Measurements from ENCODE around the gene SLITRK1.

SLITRK1 gene

DNA sequence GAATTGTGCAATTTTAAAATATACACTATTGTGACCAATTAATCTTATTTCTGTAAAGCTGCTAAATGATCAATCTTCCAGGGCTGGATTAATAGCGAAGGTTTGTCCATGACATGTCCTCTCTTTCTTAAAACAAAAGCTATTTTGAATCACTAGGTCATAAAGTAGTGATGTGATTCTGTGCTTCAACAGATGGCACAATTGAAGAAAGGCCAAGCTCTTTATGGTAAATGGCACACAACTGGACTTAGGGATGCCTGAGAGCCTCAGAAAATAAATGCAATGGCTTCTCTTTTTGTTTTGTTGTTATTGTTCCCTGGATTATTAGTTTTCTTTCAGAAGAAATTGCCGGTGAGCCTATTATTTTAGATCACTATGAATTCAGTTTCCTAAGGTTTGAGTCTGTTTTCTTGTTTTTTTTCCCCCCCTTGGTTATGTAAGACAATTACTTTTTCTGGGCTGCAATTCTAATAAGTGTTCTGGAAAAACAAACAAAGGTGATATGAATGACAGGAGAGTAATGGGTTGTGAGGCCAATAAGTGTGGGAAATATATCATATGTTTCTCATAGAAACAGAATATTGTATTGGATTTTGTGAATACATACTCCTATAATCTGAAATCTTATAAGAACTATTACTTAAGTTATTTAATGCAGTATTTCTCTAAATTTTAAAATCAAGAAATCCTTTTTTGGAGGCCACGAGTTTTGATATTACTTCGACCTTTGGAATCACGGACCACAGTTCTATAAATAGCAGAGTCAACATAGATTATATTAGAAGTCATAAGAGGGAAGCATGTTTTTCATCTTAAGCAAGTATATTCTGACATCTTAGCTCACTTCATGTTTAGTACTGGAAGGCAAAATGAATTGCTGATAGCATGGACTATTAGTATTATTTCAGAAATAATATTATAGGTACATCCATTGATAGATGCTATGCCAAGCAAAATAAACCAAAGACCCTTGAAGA, 16.8 kb downstream of the SLITRK1 start:
- DNase-seq, result no peak

DNA sequence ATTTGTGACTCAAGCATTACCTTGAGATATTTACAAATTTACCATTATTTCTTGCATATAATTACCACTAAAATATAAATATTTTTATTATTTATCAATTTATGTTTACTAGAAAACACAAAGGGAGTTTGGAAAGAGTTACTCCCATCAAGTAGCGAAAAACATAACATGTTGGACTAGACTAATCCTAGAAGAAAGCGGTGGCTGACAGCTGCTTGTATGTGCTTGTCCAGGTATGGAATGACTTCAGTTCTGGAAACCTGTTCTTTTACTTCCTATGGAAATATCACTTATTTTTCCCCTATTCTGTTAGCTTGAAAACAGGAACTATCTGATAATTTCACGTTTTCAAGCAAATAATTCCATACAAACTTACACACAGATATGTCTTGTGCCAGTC, 28.5 kb downstream of the SLITRK1 start:
- DNase-seq, result no peak

DNA sequence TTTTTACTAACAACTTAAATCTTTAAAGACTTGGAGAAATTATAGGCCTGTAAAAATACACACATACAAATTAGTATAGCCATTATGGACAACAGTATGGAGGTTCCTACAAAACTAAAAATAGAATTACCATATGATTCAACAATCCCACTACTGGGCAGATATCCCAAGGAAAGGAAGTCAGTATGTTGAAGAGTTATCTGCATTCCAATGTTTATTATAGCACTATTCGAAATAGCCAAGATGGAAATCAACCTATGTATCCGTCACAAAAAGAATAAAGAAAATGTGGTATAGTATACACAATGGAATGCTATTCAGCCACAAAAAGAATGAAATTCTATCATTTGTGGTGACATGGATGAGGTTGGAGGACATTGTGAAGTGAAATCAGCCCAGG, 37.2 kb downstream of the SLITRK1 start:
- no peak for DNase-seq

- DNase-seq, result no peak
Measured at GRCh38 chr13:83839146-83839545, 43.1 kb downstream of the SLITRK1 start.

DNA sequence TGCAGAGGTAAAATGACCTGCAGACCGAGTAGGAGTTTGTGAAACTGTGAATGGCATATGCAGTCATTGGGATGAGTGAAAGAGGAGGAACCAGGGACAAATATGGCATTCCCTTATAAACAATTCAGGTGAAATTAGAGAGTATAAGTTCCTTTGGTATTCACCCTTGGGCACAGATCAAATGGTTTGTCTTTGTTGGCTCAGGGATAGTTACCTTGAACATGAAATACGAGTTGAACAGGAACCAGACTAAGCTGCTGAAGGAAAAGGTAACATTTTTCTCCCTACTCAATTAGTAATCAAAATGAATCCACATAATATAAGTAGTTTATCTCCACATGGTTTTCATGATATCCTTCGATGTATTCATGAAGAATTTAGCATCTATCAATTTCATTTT, 50.5 kb downstream of the SLITRK1 start:
- no peak for DNase-seq

- no peak for DNase-seq
Measured at GRCh38 chr13:83829810-83830209, 52.5 kb downstream of the SLITRK1 start.

DNA sequence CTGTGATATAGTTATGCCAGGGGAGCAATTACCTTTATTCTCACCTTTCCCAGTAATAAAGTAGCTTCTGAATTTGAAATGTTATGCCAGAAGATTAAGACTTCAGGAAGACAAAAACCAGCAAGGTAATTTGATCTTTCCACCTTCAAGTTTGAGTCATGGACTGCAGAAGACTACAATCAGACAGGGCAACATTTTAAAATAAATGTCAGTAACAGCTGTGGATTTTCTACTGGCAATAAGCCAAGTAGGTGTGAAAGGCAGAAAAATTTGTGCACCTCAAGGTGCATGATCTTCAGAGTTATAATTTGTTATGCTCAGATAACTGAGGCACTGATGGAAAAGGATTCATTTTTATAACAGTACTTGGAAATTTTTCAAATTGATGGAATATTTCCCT, 54.9 kb downstream of the SLITRK1 start:
- DNase-seq, result no peak

Data from HCEC 1CT (cell line).